ENCODE measurements around the gene DCTN4. TPM values are rescaled to one million over a fixed set of nuclear protein-coding genes. Genes with fewer than 3 reads are reported as not detected.
A peak's percentile ranks its signal among the peaks of the same experiment; 100 is the strongest.

DCTN4 gene
- total and polyA plus RNA-seq, 2 of the 8 experiments (the other 6 are each of a cell fraction or from before 2014, with no cell fraction given), result 20.5 to 42.7 TPM

GRCh38 chr5:150670948-150671310, 87.9 kb downstream of the DCTN4 start:
- ChIA-PET POLR2A (ENCODE audit: partially characterized antibody) (interaction anchor here (0.7 to 4.7 kb wide), 15 partner anchors 11 to 221 kb away, joined by 3 to 70 read pairs (median 5); partner anchors contain the start of genes DCTN4, MYOZ3 and RBM22), CTCF (ENCODE audit: partially characterized antibody) (interaction anchor here (0.7 to 2.5 kb wide), 7 partner anchors 10 to 221 kb away, joined by 3 to 8 read pairs (median 5); partner anchors contain the start of genes MYOZ3, RBM22 and RPS14)
- peak overlapping the region; percentile 92; the same call in 1 of the 2 replicates for H2BK5ac ChIP-seq (ENCODE audit: low read depth, low read length)
- no peak overlapping the region for H3K23ac ChIP-seq (ENCODE audit: insufficient read length)
- no peak overlapping the region for H2BK20ac ChIP-seq (ENCODE audit: low read length)
- no peak overlapping the region for H2BK120ac ChIP-seq (replicated peaks; ENCODE audit: low read depth, low read length)
- H3K23me2 ChIP-seq (ENCODE audit: low read depth, low read length), result peaks cover 9% of the 10 kb centered on the region
- no peak overlapping the region for H3K27ac ChIP-seq (ENCODE audit: low read depth, low read length)
- FAIRE-seq, result no peak
- WGBS, 2 experiments (ENCODE audit: extremely low coverage in 1 of 2, insufficient coverage in 1 of 2, insufficient read length in 1 of 2, insufficient replicate concordance in 2 of 2, low coverage in 1 of 2, low lambda C conversion rate in 2 of 2, missing lambda C conversion rate in 1 of 2), result 62% methylated on average over 2 of the region's 2 CpGs; no CpG with 5 or more reads in 1 of the 2 experiments
- peak overlapping the region; percentile 28; the same call in 1 of the 2 replicates for H2AFZ ChIP-seq (ENCODE audit: low read length)
- H3K4ac ChIP-seq (replicated peaks; ENCODE audit: insufficient read length, low read depth, low read length), result peak overlapping the region; percentile 24
- peak overlapping the region; percentile 9; the same call in 1 of the 2 replicates for H3K18ac ChIP-seq (ENCODE audit: extremely low read depth, low read length)
- H3K4me1 ChIP-seq (replicated peaks in 1 of 4; ENCODE audit: control insufficient read depth in 3 of 4, insufficient read depth in 4 of 4, low read length in 3 of 4), result peaks cover 5 to 23% (median 14%) of the 10 kb centered on the region in 4 experiments
- H3K79me1 ChIP-seq (ENCODE audit: low read depth, low read length), result no peaks in the 10 kb centered on the region
- no peak overlapping the region for H4K5ac ChIP-seq (ENCODE audit: insufficient read length, low read depth, low read length)
- DNase-seq (ENCODE audit: low read depth in 1 of 2, low spot score in 2 of 2), result no peak
- 0 out of 2 replicates have a peak overlapping the region, but pooled peaks have one; percentile 14 for H2BK12ac ChIP-seq (ENCODE audit: low read depth, low read length)
- no peak overlapping the region for H4K8ac ChIP-seq (ENCODE audit: extremely low read depth, insufficient read depth, low read length)
- no peak overlapping the region for H3K56ac ChIP-seq (replicated peaks; ENCODE audit: insufficient read length, low read depth, low read length)
- 0 out of 2 replicates have a peak overlapping the region, but pooled peaks have one; percentile 24 for H2BK15ac ChIP-seq (ENCODE audit: low read length)
- peak overlapping the region; percentile 73 to 94 for H3K4me2 ChIP-seq (ENCODE audit: insufficient read depth in 1 of 2, low read depth in 2 of 2, low read length in 2 of 2)
- no peaks in the 10 kb centered on the region for H3K27me3 ChIP-seq (replicated peaks in 1 of 4; ENCODE audit: control insufficient read depth in 3 of 4, extremely low read depth in 1 of 4, insufficient read depth in 3 of 4, low read length in 3 of 4)
- no peak overlapping the region for H3K14ac ChIP-seq (ENCODE audit: insufficient read length)
- no peaks in the 10 kb centered on the region for H4K20me1 ChIP-seq (replicated peaks in 1 of 2; ENCODE audit: control insufficient read depth in 1 of 2, insufficient read depth in 2 of 2, low read length in 2 of 2)
- no peaks in the 10 kb centered on the region for H3K9me3 ChIP-seq (ENCODE audit: insufficient read depth in 2 of 2, low read depth in 1 of 2, low read length in 1 of 2)
- H4K91ac ChIP-seq (replicated peaks; ENCODE audit: insufficient read length, low read length), result peak overlapping the region; percentile 5
- no peak overlapping the region; the same call in 1 of the 2 replicates for H2AK5ac ChIP-seq (ENCODE audit: low read depth, low read length)
- peaks cover 0 to 15% (median 0%) of the 10 kb centered on the region in 4 experiments; a peak in 2 of 8 replicates for H3K36me3 ChIP-seq (ENCODE audit: control insufficient read depth in 2 of 4, insufficient read depth in 4 of 4, low read length in 3 of 4)
- H3K4me3 ChIP-seq (ENCODE audit: extremely low read depth in 1 of 4, insufficient read depth in 2 of 4, low read depth in 3 of 4, low read length in 4 of 4), result peak overlapping the region; percentile 88 to 96 (median 93)
- H3K9ac ChIP-seq (replicated peaks in 1 of 4; ENCODE audit: extremely low read depth in 1 of 4, low read depth in 3 of 4, low read length in 3 of 4), result peak overlapping the region in 2 of 4 experiments; percentile 31 to 87; a peak in 4 of 7 replicates
- peaks cover 0 to 9% of the 10 kb centered on the region in 2 experiments; a peak in 2 of 4 replicates for H3K79me2 ChIP-seq (ENCODE audit: control insufficient read depth in 1 of 2, insufficient read depth in 2 of 2, low read length in 2 of 2)
- no peak for TF ChIP-seq GABPA (IDR thresholded peaks at IDR 0.05; ENCODE audit: borderline replicate concordance, insufficient read depth, low read length)
- no peak for TF ChIP-seq CTCF (IDR thresholded peaks at IDR 0.05; ENCODE audit: control extremely low read depth in 1 of 3, insufficient read depth in 1 of 3, low read depth in 1 of 3, low read length in 3 of 3)
- TF ChIP-seq JUN (IDR thresholded peaks at IDR 0.05; ENCODE audit: low read depth, low read length), result no peak
- TF ChIP-seq FOSL1 (IDR thresholded peaks at IDR 0.05; ENCODE audit: insufficient read depth, low read depth, low read length), result no peak
- TF ChIP-seq MAFK (IDR thresholded peaks at IDR 0.05; ENCODE audit: low read depth, low read length), result no peak
- TF ChIP-seq CBX5 (IDR thresholded peaks at IDR 0.05; ENCODE audit: low read depth, low read length), result no peak
- TF ChIP-seq SUZ12 (IDR thresholded peaks at IDR 0.05; ENCODE audit: low read length), result no peak
- no peak for TF ChIP-seq CREB1 (IDR thresholded peaks at IDR 0.05)
- TF ChIP-seq SIN3A (conservative IDR thresholded peaks at IDR 0.05 in 1 of 2, IDR thresholded peaks at IDR 0.05 in 1 of 2; ENCODE audit: low read depth in 1 of 2, low read length in 2 of 2), result no peak

Measured in H1 (cell line).